ENCODE measurements around the gene LAMA3. TPM values are rescaled to one million over a fixed set of nuclear protein-coding genes. Genes with fewer than 3 reads are reported as not detected.

Gene LAMA3
- total RNA-seq, 3 donors from 2014 or later, result 0.08 to 0.20 (median 0.11) TPM

DNA sequence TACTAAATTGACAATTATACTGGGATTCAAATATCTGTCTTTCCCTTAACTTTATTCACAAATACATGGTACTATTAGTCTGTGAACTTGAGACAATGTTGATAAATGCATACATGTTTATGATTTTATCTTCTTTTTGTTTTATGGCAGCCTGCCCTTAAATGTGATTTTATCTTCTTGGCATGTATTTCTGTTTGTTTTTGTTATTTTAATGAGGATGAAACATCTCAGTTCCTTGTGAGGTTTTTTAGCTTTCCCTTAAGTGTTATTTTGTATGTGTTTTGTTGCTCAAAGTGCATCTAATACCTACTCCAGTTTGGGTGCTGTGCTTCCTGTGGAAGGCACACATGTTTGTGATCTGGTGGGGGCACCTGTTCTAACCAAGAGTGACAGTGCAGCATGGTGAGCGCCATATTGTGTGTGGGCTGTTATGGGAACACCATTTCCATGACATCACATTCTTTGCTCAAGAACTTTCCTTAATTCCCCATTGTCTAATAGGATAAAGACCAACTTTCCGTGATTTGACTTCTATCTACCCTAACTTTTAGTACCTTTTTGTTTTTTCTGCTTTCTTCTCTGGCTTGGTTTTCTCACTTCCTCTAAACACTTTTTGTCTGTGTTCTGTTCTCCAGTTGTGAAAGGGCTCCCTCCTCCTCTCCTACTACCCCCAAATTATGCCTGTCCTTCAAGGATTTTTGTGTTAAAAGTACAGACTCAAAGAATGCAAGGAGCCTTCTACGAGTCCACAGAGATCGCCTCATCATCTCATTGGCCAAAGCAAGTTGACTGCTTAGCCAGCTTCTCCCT lies 163.2 kb downstream of the LAMA3 start:
- no peaks in the 10 kb centered on the region for H3K27me3 Mint-ChIP-seq (ENCODE audit: low read depth)
- DNase-seq (no peak), ATAC-seq (no peak)
- no peaks in the 10 kb centered on the region for H3K36me3 Mint-ChIP-seq (ENCODE audit: insufficient read depth)
- no peak overlapping the region for H3K4me3 Mint-ChIP-seq
- H3K9me3 Mint-ChIP-seq, result no peaks in the 10 kb centered on the region
- peaks cover 12% of the 10 kb centered on the region for H3K4me1 Mint-ChIP-seq (ENCODE audit: low read depth)

DNA sequence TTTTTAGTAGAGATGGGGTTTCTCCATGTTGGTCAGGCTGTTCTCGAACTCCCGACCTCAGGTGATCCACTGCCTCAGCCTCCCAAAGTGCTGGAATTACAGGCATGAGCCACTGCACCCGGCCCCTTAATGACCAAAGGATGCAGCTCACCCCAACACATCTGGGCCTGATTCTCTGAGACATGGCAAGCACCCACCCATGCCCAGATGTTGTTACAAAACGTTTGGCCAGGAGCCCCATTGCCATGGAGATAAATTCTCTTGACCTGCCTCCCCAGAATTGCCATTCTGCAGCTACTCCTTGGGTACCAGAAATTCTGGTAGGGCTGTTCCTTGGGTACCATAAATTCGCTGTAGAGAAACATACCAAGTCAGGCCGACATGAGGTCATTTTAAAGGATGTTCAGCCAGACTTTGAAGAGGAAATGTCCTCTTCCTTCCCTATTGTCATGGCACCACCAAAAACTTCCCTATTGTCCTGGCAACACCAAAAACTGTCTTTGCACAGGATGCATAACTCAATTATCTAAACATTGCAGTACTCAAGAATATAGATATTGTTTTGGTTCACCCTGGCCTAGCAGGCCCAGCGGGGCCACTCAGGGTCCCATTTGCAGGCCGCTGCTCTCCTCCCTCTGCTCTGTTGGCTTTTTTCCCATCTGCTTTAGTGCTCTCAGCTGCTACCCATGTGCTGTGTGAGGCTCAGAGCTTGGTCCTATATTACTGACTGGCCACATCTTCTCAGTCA lies 164.4 kb downstream of the LAMA3 start:
- Mint-ChIP-seq H3K36me3 (ENCODE audit: insufficient read depth) (no peaks in the 10 kb centered on the region), H3K4me3 (no peak overlapping the region), H3K27me3 (ENCODE audit: low read depth) (no peaks in the 10 kb centered on the region), H3K9me3 (no peaks in the 10 kb centered on the region), H3K4me1 (ENCODE audit: low read depth) (peaks cover 12% of the 10 kb centered on the region)
- ATAC-seq, result no peak
- no peak for DNase-seq

DNA sequence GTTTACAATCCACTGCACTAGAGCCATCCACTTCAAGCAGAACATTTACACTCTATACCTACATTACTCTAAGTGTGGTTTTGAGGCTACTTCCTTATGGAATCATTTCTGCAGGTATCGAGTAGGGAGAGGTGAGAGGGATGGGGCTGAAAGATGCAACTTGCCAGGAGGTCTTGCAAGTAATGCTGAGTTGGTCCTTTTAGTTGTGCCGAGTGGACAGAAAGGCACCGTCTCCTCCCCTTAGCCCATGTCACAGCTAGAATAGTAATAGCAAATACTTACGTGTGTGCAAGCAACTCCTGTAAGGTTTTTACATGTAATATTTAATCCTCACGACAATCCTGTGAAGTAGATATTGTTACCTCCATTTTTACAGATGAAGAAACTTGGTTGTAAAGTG lies 166.5 kb downstream of the LAMA3 start:
- Mint-ChIP-seq H3K4me3 (no peak overlapping the region), H3K27me3 (ENCODE audit: low read depth) (no peaks in the 10 kb centered on the region), H3K36me3 (ENCODE audit: insufficient read depth) (no peaks in the 10 kb centered on the region), H3K4me1 (ENCODE audit: low read depth) (peaks cover 10% of the 10 kb centered on the region), H3K9me3 (no peaks in the 10 kb centered on the region)
- ATAC-seq (no peak), DNase-seq (no peak)

DNA sequence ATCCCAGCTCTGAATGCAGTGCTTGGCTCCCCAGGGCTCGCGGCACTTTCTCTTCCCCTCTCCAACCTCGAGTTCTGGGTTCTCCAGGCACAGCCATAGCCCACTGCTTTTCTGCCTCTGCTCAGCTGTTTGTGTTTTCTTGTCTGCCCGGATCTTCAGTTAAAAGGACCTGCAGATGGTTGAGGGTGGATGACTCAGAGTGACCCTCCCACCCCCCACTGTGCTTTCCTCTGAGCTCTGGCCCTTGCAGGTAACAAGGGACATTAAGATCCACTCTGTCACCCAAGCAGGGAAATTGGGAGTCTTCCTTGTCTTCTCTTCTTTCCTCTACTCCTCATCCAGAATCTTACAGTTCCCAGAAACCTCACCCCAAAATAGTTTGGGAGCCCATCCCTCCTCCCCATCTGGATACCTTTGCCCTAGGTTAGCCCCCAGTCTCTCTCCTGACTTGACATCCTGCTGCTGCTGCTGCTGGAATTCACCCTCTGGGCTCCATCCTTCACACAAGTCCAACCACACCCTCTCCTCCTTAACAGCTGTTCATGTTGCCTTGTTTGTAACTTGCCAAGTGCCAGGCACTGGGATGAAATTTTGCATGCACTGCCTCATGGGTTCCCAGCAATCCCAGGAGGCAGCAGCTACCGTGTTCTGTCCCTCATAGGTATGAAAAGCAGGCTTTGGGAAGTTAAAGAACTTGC lies 167.4 kb downstream of the LAMA3 start:
- Mint-ChIP-seq H3K9me3 (no peaks in the 10 kb centered on the region), H3K4me1 (ENCODE audit: low read depth) (peaks cover 11% of the 10 kb centered on the region), H3K36me3 (ENCODE audit: insufficient read depth) (no peaks in the 10 kb centered on the region), H3K27me3 (ENCODE audit: low read depth) (no peaks in the 10 kb centered on the region), H3K4me3 (no peak overlapping the region)
- no peak for ATAC-seq
- DNase-seq, result no peak

DNA sequence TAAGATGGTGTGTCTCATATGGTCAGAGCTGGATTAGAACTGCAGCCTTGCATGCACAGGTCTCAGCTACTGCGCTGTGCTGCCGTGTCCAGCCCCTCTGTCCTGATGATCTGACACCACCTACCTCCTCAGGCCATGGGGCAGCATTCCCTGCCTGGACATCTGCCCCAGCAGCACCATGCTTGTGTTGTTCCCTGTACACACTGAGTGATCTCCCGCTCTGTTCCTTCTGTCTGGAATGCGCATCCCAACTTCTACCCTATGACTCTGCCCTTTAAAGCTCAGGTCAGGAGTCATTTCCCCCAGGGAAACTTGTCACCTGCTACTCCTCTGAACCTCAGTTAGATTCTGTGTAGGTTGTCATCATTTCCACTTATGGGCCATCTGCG lies 167.9 kb downstream of the LAMA3 start:
- Mint-ChIP-seq H3K4me3 (no peak overlapping the region), H3K27me3 (ENCODE audit: low read depth) (no peaks in the 10 kb centered on the region), H3K4me1 (ENCODE audit: low read depth) (peaks cover 14% of the 10 kb centered on the region), H3K36me3 (ENCODE audit: insufficient read depth) (no peaks in the 10 kb centered on the region), H3K9me3 (no peaks in the 10 kb centered on the region)
- no peak for ATAC-seq
- no peak for DNase-seq

DNA sequence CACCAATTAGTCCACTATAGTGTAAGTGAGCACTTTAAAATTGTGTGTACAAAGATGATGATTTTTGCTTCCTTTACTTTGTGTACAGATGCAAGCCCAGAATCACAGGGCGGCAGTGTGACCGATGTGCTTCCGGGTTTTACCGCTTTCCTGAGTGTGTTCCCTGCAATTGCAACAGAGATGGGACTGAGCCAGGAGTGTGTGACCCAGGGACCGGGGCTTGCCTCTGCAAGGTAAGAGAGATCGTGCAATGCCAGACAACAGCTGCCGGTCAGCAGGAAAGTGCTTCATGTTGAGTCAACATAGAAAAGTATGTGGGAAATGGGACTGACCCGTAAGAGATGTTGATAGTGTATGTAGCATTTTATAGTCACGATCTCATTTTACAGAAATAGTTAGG lies 168.5 kb downstream of the LAMA3 start:
- DNase-seq (no peak), ATAC-seq (no peak)
- no peak overlapping the region for H3K4me3 Mint-ChIP-seq
- H3K9me3 Mint-ChIP-seq, result no peaks in the 10 kb centered on the region
- H3K36me3 Mint-ChIP-seq (ENCODE audit: insufficient read depth), result no peaks in the 10 kb centered on the region
- H3K4me1 Mint-ChIP-seq (ENCODE audit: low read depth), result peaks cover 13% of the 10 kb centered on the region
- H3K27me3 Mint-ChIP-seq (ENCODE audit: low read depth), result no peaks in the 10 kb centered on the region

DNA sequence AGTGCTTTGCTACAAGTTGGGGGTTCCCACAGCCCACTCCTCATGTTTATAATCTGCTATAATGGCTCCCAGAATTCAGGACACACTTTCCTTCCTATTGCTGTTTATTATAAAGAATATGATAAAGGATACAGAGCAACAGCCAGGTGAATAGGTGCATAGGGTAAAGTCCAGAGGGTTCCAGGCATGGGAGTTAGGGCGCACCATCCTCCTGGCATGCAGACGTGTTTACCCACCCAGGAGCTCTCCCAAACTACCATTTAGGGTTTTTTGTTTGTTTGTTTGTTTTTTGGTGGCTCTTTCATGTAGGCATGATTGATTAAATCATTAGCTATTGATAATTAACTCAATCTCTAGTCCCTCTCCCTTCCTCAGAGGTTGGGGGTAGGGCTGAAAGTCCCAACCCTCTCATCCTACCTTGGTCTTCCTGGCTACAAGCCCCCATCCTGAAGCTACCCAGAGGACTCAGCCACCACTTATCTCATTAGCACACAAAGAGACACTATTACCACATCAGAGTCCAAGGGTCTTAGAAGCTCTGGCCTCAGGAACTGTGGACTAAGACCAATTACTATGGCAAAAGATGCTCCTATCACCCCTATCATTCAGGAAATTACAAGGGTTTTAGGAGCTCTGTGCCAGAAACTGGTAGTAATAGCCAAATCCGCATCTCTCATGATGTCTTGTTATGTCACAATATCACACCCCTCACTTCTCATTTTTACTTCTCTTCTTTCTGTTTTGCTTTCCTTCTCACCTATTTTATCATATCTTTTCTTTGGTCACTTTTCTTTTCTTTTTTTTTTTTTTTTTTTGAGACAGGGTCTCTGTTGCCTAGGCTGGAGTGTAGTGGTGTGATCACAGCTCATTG lies 170.4 kb downstream of the LAMA3 start:
- Mint-ChIP-seq H3K36me3 (ENCODE audit: insufficient read depth) (no peaks in the 10 kb centered on the region), H3K9me3 (no peaks in the 10 kb centered on the region), H3K4me3 (no peak overlapping the region), H3K4me1 (ENCODE audit: low read depth) (peaks cover 22% of the 10 kb centered on the region), H3K27me3 (ENCODE audit: low read depth) (no peaks in the 10 kb centered on the region)
- ATAC-seq (no peak), DNase-seq (no peak)

DNA sequence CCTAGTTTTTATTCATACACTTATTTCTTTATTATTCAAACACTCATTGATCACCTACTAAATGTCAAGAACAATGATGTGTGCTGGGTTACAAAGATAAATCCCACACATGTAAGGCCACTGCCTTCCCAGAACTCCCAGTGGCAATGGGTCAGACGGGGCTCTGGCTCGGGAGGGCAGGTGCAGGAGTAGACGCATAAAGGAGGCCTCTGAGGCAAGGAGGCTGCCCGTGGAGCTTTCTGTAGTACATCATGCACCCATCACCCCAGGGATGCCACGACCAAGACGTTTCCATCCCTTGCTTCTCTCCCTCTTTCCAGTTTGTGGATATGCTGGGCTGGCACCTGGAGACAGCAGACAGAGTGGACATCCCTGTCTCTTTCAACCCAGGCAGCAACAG lies 172.1 kb downstream of the LAMA3 start:
- no peak for ATAC-seq
- Mint-ChIP-seq H3K4me1 (ENCODE audit: low read depth) (peaks cover 38% of the 10 kb centered on the region), H3K36me3 (ENCODE audit: insufficient read depth) (no peaks in the 10 kb centered on the region), H3K9me3 (no peaks in the 10 kb centered on the region), H3K27me3 (ENCODE audit: low read depth) (no peaks in the 10 kb centered on the region), H3K4me3 (no peak overlapping the region)
- DNase-seq, result no peak

DNA sequence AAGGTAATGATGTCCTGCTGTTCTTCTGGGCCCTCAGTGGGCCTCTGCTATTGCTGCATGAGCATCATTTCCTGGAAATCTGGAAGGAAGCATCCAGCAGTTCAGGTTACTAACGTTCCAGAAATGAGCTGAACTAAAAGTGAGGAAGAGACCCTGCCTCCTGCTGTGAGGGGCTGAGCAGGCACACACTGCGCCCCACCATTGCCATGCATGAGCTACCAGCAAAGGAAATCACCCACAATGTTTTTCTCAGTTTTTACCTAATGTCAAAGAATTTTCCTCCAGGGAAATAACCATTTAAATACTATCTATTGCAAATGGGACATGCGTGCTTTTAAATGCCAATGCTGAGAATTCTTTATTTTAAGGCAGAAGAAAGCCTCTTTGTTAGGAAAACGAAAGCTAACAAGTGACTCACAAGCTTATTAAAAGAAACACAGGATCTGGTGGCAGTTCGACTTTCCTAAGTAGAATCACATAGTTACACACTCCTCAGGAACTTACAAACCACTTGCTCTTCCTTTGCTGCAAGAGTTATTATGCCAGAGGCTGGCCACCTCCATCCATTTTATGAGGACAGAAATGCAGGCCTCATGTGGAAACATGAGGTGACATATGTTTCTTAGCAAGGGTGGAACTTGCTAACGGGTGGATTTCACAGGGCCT lies 172.7 kb downstream of the LAMA3 start:
- no peak for DNase-seq
- no peak for ATAC-seq
- Mint-ChIP-seq H3K9me3 (no peaks in the 10 kb centered on the region), H3K4me3 (no peak overlapping the region), H3K4me1 (ENCODE audit: low read depth) (peaks cover 40% of the 10 kb centered on the region), H3K27me3 (ENCODE audit: low read depth) (no peaks in the 10 kb centered on the region), H3K36me3 (ENCODE audit: insufficient read depth) (no peaks in the 10 kb centered on the region)

DNA sequence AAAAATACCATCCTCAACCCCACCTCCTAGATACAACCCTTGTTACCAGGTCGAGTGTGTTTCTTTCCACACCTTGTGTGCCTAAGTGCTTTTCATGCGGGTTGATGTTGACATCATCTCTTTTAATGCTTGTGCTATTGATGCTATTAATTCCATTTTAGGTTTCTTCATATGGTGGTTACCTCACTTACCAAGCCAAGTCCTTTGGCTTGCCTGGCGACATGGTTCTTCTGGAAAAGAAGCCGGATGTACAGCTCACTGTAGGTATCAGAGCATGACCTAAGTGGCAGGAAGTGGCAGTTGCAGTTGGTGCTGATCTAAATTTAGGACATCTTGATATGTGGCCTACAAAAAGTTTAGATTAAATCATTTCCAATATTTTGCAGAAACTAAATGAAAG lies 175.4 kb downstream of the LAMA3 start:
- no peaks in the 10 kb centered on the region for H3K36me3 Mint-ChIP-seq (ENCODE audit: insufficient read depth)
- H3K27me3 Mint-ChIP-seq (ENCODE audit: low read depth), result no peaks in the 10 kb centered on the region
- H3K9me3 Mint-ChIP-seq, result no peaks in the 10 kb centered on the region
- H3K4me1 Mint-ChIP-seq (ENCODE audit: low read depth), result peaks cover 43% of the 10 kb centered on the region
- peak; percentile 40 to 67 for ATAC-seq
- DNase-seq, result peak; percentile 14
- no peak overlapping the region for H3K4me3 Mint-ChIP-seq

DNA sequence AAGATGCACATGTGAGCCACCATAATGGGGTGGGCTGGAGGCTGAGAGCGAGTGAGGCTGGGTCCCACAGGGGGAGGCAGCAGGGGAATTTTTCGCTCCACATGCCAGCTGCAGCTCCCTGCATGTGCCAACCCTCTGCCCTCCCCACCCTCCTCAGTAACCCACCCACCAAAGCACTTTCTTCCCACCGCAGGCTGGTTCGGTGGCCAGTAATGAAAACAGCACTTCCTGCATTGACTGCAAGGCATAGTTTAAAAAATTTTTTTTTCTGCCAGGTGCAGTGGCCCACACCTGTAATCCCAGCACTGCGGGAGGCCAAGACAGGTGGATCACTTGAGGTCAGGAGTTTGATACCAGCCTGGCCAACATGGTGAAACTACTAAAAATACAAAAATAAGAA lies 177.8 kb downstream of the LAMA3 start:
- H3K4me1 Mint-ChIP-seq (ENCODE audit: low read depth), result peaks cover 52% of the 10 kb centered on the region
- no peak overlapping the region for H3K4me3 Mint-ChIP-seq
- no peaks in the 10 kb centered on the region for H3K27me3 Mint-ChIP-seq (ENCODE audit: low read depth)
- H3K36me3 Mint-ChIP-seq (ENCODE audit: insufficient read depth), result no peaks in the 10 kb centered on the region
- no peak for ATAC-seq
- no peaks in the 10 kb centered on the region for H3K9me3 Mint-ChIP-seq
- DNase-seq, result no peak

DNA sequence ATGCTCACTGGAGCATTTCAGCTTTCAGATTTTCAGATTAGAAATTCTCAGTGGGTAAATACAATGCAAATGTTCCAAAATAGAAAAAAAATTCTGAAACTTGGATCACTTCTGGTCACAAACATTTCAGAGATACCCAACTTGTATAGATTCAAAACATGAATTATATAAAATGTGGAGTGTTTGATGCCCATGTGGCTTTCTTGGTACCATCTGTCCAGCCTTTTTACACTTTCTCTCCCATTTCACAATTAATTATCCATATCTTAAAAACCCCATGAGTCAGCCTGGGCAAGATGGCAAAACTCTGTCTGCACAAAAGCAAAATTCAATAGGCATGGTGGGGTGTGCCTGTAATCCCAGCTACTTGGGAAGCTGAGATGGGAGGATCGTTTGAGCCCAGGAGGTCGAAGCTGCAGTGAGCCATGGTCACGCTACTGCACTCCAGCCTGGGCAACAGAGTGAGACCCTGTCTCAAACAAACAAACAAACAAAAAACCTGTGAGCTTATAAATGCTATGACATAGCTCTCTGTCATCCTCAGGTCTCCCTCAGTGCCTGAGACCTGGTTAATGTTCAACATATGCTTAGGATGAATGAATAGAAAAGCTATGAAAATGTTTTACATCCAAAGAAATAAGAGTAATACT lies 179.0 kb downstream of the LAMA3 start:
- Mint-ChIP-seq H3K36me3 (ENCODE audit: insufficient read depth) (no peaks in the 10 kb centered on the region), H3K9me3 (no peaks in the 10 kb centered on the region), H3K4me1 (ENCODE audit: low read depth) (peaks cover 57% of the 10 kb centered on the region), H3K4me3 (no peak overlapping the region), H3K27me3 (ENCODE audit: low read depth) (no peaks in the 10 kb centered on the region)
- ATAC-seq, result no peak
- no peak for DNase-seq

DNA sequence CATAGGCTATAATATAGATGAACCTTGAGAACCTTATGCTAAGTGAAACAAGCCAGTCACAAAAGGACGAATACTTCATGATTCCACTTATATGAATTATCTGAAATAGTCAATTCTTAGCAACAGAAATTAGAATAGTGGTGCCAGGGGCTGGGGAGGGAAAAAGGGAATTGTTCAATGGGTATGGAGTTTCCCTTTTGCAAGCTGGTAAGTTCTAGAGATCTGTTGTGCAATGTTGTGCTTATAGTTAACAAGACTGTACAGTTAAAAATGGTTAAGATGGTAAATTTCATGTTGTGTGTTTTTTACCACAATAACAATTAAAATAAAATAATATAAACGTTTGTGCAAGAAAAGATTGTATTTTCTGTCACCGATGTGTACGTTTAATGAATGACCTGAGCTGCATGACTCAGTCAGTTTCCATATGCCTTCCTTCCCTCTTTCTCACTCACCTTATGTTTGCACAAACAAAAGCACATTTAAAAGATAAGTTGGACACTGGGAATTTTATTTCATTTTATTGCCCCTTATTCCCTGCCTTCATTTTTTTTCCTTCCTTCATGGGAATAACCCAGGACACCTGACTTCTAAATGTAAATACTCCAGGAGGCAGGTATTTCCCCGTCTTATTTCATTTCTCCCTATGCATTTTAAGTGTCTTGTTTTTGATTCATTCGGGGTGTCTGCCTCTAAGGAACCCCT lies 181.6 kb downstream of the LAMA3 start:
- no peaks in the 10 kb centered on the region for H3K9me3 Mint-ChIP-seq
- H3K27me3 Mint-ChIP-seq (ENCODE audit: low read depth), result no peaks in the 10 kb centered on the region
- ATAC-seq (no peak), DNase-seq (no peak)
- H3K36me3 Mint-ChIP-seq (ENCODE audit: insufficient read depth), result no peaks in the 10 kb centered on the region
- no peak overlapping the region for H3K4me3 Mint-ChIP-seq
- H3K4me1 Mint-ChIP-seq (ENCODE audit: low read depth), result peaks cover 46% of the 10 kb centered on the region

Data from activated T-cell treated with anti-CD3 and anti-CD28 coated beads, Interleukin-2, amount 50 U/mL, for 4 hours (primary cell).